Embryonic facial prominence (tissue), 1 donor: Measurements from ENCODE around the gene CATSPERZ.

Source experiments
- DNase-seq: peaks from one replicate; pipeline ENCODE4 v3.0.0-alpha.2; 2016; ENCODE audit errors: extremely low spot score

CATSPERZ gene, protein sequence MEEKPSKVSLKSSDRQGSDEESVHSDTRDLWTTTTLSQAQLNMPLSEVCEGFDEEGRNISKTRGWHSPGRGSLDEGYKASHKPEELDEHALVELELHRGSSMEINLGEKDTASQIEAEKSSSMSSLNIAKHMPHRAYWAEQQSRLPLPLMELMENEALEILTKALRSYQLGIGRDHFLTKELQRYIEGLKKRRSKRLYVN

DNA sequence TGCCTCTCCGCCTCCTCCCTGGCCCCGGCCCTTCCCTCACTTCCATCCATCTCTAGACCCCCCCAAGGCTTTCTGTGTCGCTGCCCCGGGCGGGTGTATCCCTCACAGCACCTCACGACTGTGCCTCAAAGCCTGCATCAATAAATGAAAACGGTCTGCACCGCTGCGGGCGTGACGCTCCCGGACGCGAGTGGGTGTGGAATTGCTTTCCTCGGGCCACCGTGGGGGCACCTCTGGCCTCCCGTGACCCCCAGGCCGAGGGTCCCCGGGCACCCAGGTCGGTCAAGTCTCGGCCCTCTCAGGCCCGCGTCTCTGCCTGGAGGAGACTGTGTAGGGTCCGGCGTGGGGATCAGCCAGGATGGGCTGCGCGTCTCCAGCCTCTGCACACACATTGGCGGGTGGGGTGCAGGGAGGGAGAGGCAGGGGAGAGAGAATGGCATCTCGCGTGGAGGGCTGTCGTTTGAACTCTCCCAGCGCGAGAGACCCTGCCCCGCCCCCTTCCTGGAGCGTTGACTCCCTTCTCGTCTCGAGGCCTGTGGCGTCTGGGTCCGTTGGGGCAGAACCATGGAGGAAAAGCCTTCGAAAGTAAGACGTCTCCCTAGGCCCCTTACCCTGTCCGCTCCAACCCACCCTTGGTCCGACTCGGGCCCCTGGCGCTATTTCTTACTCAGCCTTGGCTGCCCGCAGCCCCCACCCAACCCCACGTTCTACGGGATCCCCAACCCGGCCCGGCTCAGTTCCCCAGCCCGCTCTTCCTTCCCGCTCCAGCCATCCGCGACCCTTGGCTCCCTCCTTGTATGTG lies at the start of gene CATSPERZ:
Gene CATSPERZ (plus strand): TSS at position 512 of the 802 bp plus-strand sequence. CDS start 53 bp downstream, at position 565.
- no peak for DNase-seq

DNA sequence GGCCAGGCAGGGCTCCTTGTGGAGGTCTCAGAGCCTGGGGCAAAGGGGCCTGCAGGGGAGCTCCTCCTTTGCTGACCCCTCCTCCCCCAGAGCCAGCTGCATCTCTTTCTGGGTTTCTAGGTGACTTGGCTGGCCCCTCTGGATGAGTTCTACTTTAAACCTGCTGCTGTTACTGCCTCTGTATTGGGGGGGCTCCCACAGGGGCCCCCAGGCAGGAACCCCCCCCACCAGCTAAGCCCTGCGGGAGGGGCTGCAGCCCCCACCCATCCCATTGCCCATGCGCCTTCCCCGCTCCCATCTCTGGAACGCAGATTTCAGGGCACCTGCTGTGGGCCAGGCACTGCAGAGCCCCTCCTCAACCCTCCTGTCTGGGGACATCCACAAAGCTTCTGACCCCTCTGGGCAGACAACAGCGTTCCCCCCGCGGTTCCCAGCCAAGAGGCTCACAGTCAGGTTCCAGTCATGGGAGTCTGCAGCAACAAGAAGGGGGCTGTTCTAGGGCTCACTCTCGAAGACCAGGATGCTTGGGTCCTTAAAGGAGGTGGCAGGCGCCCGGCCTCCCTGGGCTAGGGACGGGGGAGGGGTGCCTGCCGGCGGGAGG lies 49.6 kb upstream of the CATSPERZ start:
- no peak for DNase-seq

DNA sequence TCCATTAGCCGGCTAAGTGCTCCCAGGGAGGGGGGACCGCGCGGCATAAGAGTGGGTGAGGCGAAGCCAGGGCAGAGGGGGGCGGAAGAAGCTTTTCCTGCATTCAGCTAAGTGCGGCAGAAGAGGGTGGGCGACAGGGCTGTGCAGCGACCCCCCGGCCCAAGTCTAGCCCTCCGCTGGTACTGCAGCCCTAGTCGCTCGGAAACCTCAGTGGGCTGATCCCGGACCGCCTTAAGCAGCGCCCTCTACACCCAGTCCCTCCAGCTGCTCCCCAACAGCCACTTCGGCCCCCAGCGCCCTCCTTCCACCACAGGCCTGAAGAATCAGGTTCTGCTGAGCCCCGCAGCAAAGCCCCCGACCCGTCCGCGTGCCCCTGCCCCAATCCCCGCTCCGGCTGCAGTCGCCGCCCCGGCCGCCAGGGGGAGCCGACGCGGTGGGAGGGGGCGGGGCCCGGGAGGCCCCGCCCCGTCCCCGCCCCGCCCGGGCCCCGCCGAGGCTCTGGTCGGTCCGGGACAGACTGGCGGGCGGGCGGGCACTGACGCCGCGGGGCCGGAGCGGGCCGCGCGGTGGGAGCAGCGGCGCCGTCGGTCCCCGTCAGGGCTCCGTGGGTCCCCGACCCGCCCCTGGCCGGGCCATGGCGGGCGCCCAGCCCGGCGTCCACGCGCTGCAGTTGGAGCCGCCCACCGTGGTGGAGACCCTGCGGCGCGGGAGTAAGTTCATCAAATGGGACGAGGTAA lies 49.0 kb upstream of the CATSPERZ start, which contains the start of gene PLCB3:
Gene PLCB3 (plus strand): TSS at position 515 of the 737 bp plus-strand sequence. CDS start 120 bp downstream, at position 635.
- no peak for DNase-seq

DNA sequence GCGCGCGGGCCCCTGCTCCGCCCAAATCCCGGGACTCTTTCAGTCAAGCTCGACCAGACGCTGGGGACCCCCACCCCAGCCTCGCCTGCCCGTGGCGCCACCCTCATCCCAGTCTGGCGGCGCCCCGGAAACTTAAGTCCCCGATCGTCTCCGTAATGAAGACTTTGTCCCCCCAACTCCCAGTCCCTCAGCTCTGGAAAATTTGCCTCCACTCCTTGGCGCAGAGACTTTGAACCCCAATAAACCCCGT lies 48.5 kb upstream of the CATSPERZ start:
- no peak for DNase-seq

DNA sequence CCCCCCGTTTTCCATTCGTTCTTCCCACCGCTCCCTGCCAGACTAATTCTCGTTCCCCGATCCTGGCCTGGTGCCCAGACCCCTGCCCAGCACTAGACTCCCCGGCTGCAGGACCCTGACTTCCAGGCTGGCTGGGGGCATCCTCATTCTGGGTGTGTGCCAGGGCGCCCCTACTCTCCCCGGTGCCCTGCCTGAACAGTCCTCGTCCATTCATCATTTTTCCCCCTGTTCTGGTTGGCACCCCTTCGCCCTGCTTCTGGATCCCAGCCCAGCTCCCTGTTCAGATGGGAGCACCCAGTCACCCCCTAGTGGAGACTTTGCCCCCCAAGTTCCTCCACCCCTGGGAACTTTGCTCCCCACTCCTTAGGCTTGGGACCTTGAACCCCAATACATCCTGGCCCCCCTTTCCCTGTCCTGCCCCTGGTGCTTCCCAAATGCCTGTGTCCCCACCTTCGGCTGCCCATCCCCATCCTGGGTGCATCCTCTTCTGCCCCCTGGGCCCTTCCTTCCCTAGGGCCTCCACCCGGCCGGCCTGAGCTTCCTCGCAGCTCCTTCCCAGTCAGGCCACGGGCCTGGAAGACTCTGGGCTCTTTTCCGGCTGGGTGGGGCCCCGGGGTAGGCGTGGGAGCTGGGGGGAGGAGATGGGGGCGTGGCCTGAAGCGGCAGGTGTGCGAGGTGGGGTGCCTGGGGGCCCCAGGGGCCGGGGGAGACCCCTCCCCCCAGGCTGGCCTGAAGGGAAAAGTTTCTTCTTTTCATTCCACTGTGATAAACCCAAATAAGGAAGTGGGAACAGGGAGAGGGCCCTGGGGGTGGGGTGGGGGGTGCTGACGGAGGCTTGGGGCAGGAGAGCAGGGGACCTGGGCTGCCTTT lies 47.9 kb upstream of the CATSPERZ start:
- no peak for DNase-seq

DNA sequence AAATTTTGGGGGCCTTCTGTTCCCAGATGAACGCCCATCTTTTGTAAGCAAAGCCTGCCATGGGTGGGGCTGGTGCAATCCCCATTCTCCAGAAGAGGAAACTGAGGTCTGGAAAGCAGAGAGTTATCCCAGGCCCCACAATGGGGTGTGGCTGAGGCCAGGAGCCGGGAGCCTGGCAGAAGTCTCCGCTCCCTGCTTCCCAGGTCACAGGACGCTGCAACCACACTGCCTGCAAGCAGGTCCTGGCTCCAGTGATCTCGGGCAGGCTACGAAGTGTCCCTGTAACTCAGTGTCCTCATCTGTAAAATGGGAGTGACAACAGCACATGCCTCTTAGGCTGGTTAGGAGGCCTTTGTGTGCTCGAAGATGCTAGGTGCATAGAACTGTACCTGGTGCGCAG lies 47.1 kb upstream of the CATSPERZ start:
- no peak for DNase-seq

DNA sequence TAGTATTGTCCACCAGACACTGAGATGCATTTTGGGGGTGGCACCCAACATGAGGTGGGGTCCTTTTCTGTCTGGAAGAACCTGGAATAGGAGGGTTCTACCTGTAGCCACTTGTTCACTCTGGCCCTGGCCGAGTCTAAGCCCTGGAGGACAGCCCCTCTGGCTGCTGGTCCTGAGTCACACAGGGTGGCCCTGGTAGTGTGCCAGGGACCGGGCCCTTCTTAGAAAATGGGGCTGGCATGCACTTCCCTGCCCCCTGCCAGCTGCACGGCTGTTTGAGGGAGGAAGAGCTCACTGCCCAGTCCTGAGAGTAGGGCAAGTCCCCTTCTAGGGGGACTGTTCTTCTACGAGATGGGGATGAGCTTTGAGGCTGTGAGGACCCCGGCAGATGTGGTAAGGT lies 46.7 kb upstream of the CATSPERZ start:
- DNase-seq: no peak

DNA sequence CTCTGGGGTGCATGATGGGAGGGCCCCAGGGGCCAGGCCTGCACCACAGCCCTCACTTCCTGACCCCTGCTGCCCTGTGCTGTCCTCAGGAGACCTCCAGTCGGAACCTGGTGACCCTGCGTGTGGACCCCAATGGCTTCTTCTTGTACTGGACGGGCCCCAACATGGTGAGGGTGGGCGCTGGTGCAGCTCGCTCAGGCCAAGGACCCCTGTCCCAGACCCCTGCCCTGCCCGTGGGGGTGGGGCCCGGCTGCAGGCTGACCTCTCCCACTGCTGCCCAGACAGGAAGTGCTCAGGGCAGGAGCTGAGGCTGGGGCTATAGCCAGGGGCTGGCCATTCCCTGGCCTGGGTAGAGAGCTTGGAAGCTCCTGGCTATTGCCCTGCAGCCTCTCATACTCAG lies 45.8 kb upstream of the CATSPERZ start:
- DNase-seq: no peak

DNA sequence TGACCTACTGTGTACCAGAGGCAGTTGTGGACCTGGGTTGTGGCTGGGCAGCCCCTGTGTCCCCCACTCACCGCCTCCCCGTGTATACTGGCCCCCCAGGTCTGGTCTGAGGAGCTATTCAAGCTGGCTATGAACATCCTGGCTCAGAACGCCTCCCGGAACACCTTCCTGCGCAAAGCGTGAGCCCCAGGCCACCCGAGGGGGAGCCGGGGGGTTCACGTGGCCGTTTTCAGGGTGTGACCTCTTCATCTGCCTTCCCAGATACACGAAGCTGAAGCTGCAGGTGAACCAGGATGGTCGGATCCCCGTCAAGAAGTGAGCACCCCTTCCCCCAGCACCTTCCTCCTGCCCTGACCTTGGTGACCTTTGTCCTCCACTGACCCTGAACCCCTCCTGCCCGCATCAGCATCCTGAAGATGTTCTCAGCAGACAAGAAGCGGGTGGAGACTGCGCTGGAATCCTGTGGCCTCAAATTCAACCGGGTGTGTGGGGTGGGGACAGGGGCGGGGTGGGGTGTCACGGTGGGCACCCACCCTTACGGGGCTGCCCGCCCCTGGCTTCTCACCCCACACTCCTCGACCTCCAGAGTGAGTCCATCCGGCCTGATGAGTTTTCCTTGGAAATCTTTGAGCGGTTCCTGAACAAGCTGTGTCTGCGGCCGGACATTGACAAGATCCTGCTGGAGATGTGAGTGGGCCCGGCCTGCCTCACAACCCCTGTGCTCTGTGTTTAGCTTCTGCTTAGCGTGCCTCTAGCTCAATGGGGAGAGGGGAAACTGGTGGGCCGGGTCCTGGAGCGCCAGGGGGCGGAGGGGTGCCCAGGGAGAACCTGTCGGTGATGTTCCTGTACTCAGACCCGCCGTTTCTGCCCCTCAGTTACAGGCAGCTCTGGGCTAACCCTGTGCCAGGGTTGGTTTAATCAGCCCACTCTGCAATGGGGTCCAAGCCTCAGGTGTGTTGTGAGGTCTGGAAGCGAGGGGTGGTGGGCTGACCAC lies 44.7 kb upstream of the CATSPERZ start:
- DNase-seq: no peak

DNA sequence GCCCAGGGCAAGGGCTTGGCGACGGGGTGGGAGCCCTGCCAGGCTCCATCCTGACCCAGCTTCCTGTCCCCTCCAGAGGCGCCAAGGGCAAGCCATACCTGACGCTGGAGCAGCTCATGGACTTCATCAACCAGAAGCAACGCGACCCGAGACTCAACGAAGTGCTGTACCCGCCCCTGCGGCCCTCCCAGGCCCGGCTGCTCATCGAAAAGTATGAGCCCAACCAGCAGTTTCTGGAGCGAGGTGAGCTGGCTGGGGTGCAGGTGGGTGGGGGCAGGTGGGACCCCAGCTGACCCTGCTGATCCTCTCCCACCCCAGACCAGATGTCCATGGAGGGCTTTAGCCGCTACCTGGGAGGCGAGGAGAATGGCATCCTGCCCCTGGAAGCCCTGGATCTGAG lies 43.9 kb upstream of the CATSPERZ start:
- DNase-seq: no peak

DNA sequence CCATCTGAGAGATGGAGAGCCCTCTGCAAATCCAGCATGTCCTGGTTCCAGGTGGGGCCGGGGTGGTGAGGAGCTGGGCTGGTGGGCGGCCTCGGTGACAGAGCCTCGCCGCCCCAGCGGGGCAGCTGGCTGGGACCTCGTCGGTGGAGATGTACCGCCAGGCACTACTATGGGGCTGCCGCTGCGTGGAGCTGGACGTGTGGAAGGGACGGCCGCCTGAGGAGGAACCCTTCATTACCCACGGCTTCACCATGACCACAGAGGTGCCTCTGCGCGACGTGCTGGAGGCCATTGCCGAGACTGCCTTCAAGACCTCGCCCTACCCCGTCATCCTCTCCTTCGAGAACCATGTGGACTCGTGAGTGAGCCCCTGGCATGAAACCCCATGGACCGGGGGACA lies 41.8 kb upstream of the CATSPERZ start:
- no peak for DNase-seq

DNA sequence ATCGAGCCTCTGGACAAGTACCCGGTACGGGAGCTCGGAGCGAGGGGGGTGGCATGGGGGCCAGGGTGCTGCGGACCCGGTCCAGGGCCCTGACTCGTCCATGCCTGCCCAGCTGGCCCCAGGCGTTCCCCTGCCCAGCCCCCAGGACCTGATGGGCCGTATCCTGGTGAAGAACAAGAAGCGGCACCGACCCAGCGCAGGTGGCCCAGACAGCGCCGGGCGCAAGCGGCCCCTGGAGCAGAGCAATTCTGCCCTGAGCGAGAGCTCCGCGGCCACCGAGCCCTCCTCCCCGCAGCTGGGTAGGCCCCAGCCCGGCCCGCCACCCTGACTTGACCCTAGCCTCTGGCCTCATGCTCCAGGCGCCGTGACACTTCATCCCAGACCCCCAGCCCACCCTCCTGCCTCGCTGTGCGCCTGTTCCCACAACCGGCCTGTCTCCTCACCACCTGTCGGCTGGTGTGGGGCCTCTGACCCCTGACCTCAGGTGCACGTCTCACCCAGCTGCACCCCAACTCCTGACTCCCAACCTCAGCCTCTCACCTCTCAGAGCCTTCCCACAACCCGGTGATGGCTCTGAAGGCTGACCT lies 41.1 kb upstream of the CATSPERZ start:
- no peak for DNase-seq

DNA sequence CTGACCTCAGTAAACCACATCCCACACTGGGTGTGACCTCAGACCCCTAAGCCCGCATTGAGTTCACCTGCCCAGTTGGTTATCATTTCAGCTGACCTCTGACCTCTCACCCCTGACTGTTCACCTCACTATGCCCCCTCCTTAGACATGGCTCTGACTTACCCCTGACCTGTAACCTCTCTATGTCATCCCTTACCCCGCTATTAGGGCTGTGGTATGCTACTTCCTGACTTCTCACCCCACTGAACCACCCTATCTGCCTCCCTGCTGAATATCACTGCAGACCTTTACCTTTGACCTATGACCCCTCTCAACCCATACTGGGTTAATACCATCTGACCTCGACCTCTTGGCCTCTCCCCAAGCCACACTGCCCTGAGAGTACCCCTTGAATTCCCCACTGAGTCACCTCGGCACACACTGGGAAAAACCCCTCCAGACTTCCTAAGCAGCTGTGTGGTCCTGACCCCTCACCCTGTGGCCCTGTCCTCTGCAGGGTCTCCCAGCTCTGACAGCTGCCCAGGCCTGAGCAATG lies 40.6 kb upstream of the CATSPERZ start:
- DNase-seq: no peak

DNA sequence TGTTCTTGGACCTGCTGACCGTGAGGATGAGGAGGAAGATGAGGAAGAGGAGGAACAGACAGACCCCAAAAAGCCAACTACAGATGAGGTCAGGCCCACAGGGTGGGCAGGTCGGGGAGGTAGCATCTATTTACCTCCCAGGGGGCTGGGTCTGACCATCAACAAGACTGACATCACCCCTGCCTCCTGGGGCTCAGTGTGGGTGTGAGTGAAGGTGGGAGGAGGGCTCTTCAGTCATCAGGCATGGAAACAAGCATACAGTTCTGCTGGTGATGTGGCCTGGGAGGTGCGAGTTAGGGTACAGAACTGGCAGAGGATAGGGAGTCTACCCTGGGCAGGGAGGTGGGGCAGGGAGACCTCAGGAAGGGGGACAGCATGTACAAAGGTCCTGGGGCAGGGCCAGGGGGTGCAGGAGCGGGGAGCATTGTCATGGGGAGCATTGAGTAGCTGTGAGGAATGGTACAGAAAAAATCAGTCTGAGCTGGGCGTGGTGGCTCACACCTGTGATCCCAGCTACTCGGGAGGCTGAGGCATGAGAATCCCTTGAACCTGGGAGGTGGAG lies 39.9 kb upstream of the CATSPERZ start:
- DNase-seq: no peak

DNA sequence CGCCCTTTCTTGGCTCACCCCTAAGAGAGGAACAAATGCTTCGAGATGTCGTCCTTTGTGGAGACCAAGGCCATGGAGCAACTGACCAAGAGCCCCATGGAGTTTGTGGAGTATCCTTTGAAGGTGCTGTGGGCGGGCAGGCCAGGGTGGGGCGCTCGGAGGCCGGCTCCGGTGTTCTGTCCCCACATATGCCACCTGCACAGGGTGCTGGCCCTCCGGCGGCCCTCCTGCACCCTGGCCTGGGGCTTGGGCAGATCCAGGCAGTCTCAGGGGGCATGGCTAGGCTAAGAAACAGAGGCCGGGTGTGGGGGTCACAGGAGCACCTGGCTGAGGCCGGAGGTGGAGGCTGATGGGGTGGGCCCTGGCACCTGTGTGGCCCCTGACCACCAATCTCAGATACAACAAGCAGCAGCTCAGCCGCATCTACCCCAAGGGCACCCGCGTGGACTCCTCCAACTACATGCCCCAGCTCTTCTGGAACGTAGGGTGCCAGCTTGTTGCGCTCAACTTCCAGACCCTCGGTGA lies 38.5 kb upstream of the CATSPERZ start:
- no peak for DNase-seq

DNA sequence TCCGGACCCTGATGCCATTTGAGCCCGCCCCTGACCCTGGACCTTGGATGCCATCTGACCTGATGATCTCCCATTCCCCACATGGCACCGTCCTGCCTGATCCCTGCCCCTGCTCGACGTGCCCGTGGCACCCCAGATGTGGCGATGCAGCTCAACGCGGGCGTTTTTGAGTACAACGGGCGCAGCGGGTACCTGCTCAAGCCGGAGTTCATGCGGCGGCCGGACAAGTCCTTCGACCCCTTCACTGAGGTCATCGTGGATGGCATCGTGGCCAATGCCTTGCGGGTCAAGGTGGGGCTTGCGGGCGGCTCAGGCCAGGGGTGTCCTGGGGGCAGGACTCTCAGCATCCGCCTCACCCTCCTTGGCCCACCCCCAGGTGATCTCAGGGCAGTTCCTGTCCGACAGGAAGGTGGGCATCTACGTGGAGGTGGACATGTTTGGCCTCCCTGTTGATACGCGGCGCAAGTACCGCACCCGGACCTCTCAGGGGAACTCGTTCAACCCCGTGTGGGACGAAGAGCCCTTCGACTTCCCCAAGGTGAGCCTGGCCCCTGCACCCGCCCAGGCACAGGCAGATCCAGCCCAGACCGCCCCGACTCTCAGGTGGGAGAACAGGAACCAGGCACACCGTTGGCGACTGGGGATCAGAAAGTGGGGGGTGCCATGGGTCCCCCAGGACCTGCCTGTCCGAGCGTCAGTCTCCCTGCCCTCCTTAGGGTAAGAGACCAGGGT lies 37.7 kb upstream of the CATSPERZ start:
- no peak for DNase-seq

DNA sequence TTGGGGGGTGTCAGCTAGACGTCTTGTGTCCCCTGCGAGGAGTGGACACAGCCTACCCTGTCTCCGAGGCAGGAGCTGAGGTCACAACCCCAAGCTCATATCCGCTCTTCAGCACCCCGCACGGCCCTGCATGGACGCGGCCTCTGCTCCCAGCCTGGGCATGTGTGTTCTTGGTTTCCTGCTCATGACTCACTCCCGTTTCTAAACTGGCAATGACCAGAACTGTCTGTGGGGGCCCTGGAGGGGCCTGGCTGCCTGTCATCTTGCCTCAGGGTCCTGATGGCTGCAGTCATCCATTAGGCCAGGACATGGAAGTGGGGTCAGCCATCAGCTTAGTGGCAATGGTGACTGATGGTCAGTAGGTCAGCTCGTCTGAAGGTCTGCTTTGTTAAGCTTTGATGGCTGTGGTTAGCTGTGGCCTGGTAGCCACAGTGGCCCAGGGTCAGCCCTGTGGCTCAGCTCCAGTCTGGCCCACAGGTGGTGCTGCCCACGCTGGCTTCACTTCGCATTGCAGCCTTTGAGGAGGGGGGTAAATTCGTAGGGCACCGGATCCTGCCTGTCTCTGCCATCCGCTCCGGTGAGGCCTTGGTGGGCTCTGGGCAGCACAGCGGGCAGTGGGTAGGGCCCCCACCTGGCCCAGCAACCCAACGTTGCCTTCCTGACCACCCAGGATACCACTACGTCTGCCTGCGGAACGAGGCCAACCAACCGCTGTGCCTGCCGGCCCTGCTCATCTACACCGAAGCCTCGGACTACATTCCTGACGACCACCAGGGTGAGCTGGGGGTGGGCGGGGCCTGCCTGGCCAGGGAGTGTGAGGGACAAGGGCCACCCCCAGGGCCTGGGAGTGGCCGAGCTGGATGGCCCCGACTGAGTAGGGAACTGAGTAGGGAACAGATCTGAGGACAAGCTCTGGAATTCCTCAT lies 36.9 kb upstream of the CATSPERZ start:
- no peak for DNase-seq
